ENCODE measurements around the gene GNAI3.

DNA sequence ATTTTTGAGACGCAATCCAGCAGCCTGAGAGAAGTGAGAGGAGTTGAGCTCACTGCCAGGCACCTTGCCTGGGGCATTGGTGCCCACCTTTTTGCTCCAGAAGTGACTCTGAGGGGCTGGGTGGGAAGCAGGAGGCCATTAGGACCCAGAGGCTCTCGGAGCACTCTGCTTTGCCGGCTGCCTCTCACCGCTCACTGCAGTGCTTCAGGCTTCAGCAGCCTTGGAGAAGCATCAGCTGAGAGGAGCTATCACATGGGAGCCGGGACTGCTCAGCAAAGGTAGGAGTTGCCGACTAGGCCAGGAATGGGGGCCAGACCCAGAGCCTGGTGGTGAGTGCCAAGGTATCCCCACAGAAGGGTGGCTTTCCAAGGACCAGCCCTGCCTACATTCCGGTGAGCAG lies 8.7 kb upstream of the GNAI3 start, which contains the start of gene GPR61:
- TF ChIP-seq, protein P1, sequence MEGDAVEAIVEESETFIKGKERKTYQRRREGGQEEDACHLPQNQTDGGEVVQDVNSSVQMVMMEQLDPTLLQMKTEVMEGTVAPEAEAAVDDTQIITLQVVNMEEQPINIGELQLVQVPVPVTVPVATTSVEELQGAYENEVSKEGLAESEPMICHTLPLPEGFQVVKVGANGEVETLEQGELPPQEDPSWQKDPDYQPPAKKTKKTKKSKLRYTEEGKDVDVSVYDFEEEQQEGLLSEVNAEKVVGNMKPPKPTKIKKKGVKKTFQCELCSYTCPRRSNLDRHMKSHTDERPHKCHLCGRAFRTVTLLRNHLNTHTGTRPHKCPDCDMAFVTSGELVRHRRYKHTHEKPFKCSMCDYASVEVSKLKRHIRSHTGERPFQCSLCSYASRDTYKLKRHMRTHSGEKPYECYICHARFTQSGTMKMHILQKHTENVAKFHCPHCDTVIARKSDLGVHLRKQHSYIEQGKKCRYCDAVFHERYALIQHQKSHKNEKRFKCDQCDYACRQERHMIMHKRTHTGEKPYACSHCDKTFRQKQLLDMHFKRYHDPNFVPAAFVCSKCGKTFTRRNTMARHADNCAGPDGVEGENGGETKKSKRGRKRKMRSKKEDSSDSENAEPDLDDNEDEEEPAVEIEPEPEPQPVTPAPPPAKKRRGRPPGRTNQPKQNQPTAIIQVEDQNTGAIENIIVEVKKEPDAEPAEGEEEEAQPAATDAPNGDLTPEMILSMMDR (IDR thresholded peaks at IDR 0.05; ENCODE audit: low read depth, low read length) = no peak
- no peak for TF ChIP-seq MYC (IDR thresholded peaks at IDR 0.05; ENCODE audit: low read depth, low read length)
